GM12891 (cell line): ENCODE results near the gene AMD1.

Experiments
- DNase-seq: peaks from one replicate; pipeline ENCODE4 v3.0.0; 2011; ENCODE audit warnings: low spot score; ENCODE audit not compliant: insufficient read length
- FAIRE-seq: peaks from 2 replicates; lab custom pipeline; 2011; peaks lifted over from hg19 to GRCh38; lab: Jason Lieb, UNC
- PAX5 ChIP-seq: IDR thresholded peaks from 2 replicates; pipeline ENCODE4 v1.6.1; 2011; ENCODE audit warnings: low read length, moderate library complexity, mild to moderate bottlenecking; ENCODE audit not compliant: insufficient read depth, severe bottlenecking
- POLR2A ChIP-seq: IDR thresholded peaks from 2 replicates; pipeline ENCODE4 v1.6.1; 2011; ENCODE audit warnings: low read depth, low read length, control low read depth
- POLR2AphosphoS5 ChIP-seq: IDR thresholded peaks from 2 replicates; pipeline ENCODE4 v1.6.1; 2011; ENCODE audit warnings: low read depth, low read length, control low read depth
- POU2F2 ChIP-seq: IDR thresholded peaks from 2 replicates; pipeline ENCODE4 v1.6.1; 2011; ENCODE audit warnings: low read depth, mild to moderate bottlenecking, control low read depth, low read length, moderate library complexity
- SPI1 ChIP-seq: IDR thresholded peaks from 2 replicates; pipeline ENCODE4 v1.6.1; 2011; ENCODE audit warnings: low read depth, low read length, control low read depth
- TAF1 ChIP-seq: IDR thresholded peaks from 2 replicates; pipeline ENCODE4 v1.6.1; 2011; ENCODE audit warnings: low read depth, low read length, control low read depth

AMD1 gene

DNA sequence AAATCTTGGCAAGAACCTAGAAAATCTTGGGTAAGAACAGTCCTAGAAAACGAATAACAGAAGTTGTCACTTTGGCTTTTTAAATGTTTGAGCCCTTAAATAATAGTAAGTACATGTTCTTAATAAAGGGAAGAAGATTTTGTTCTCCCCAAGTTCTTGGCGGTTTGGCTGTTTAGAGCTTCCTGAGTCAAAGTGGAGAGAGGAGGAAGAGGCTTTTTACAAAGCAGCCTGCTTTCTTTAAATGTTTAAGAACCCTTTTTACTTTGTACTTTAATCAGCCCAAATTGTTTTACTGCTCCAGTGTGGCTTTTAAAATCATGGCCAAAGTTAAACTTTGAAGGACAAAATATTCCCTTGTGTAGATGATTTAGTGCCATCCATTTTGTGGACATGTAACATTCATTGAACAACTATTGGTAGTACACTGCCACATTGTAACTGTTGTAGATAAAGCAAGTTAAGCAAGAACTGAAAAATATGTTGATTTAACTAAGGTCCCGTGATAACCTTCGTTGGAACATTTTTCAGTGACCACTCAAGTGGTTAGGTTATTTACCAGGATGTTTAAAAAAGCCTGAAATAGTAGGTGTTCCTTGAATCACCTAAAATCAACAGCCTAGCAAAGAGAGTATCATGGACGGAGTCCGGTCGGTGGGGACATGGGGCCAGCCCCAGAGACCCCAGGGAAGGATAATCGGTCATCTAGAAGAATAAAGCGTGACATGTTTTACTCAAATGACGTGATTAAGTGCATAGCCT lies 2.4 kb downstream of the AMD1 start:
- DNase-seq (no peak), FAIRE-seq (no peak)
- TF ChIP-seq POU2F2 (no peak), PAX5 (no peak), POLR2AphosphoS5 (no peak), POLR2A (no peak), TAF1 (no peak), SPI1 (no peak)

DNA sequence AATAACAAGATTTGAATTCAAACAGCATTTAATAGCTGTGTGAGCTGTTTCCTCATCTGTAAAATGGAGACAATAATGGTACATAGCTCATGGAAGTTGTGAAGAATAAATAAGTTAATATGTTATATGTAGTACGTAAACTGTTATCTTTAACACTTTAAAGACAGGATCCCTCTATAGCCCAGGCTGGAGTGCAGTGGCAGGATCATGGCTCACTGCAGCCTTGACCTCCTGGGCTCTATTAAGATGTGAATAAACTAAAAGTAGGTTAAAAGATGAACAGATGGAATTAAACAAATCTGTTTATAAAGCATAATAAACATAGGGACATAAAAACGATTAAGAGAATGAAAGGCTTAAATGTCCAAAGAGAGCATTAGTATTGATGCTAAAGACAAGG lies 3.0 kb downstream of the AMD1 start:
- DNase-seq (no peak), FAIRE-seq (no peak)
- no peak for TF ChIP-seq TAF1

DNA sequence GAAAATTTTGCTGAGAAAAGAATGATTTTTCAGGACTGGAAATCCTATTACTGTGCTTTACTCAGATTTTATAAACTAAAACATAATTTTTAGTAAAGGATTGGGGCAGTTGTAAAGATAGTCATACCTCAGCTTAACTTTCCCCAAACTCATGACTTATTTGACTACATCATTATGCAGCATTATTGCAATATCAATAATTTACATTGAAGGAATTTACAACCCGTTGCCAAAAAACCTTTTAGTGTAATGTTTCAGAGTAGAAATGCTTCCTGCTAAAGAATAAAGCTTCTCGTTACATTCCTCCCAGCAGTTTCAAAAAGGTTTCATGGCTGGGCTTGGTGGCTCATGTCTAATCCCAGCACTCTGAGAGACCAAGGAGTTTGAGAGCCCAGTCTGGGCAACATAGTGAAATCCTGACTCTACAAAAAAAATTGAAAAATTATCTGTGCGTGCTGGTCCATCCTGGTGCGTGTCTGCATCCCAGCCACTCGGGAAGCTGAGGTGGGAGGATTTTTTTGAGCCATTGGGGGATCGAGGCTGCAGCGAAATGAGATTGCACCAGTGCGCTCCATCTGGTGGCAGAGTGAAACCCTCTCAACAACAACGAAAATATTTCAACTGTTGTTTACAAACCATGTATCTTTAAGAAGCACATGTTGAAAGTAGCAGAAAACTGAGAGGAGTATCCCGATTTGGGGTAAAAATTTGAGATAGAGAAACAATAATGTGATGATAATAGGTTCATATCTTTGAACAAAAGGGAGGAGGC lies 4.4 kb downstream of the AMD1 start:
- no peak for DNase-seq
- TF ChIP-seq TAF1: no peak
- TF ChIP-seq PAX5: no peak
- TF ChIP-seq POLR2AphosphoS5: no peak
- no peak for TF ChIP-seq SPI1
- TF ChIP-seq POU2F2: no peak
- no peak for TF ChIP-seq POLR2A
- peak; percentile 84 for FAIRE-seq

DNA sequence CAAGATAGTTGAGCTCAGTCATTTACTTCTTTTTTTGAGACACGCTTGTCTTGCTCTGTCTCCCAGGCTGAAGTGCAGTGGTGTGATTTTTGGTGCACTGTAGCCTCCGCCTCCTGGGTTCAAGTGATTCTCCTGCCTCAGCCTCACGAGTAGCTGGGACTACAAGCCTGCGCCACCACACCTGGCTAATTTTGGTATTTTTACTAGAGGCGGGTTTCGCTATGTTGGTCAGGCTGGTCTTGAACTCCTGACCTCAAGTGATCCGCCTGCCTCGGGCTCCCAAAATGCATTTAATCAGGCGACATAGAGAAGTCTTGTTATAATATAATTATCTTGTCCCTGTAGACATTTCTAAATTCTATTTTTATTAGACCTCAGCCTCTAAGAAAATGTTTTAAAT lies 6.1 kb downstream of the AMD1 start:
- no peak for DNase-seq
- no peak for FAIRE-seq
- TF ChIP-seq PAX5: no peak
- no peak for TF ChIP-seq POLR2AphosphoS5
- TF ChIP-seq POLR2A: no peak
- TF ChIP-seq TAF1: no peak
- no peak for TF ChIP-seq SPI1
- no peak for TF ChIP-seq POU2F2

DNA sequence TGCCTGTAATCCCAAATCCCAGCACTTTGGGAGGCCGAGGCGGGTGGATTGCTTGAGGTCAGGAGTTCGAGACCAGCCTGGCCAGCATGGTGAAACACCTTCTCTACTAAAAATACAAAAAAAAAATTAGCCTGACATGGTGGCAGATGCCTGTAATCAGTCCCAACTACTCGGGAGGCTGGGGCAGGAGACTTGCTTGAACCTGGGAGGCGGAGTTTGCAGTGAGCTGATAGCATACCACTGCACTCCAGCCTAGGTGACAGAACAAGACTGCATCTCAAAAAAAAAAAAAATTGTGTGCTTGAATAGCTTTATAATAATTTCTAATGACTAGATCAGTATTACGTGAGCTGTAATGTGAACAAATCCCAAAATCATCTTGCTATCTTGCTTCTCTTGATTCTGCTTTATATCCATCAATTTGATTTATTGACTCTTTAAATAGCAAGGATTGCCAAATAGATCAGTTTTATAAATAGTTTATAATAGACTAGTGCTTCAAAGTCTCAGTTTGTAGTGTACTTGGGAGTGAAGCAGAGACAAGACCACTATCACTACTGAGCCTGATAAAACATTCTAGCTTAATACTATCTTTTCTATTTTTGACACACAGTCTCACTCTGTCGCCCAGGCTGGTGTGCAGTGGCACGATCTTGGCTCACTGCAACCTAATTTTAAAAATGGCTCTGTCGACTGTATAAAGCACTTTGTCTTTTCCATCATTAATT lies 7.1 kb downstream of the AMD1 start:
- TF ChIP-seq TAF1 (no peak), POU2F2 (no peak), PAX5 (no peak), SPI1 (no peak), POLR2AphosphoS5 (no peak), POLR2A (no peak)
- FAIRE-seq (no peak), DNase-seq (no peak)

DNA sequence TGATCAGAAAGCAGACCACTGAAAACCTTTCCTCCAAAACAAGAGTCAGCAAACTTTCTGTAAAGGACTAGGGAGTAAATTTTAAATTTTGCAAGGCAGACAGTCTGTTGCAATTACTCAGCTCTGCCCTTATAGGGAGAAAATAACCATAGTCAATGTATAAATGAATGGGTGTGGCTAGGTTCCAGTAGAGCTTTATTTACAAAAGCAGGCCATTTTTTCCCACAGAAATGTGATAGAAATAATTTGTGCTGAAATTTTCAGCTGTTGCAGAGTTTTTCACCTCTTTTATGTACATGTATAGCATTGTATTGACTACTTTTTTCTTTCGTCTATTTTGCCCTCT lies 7.7 kb downstream of the AMD1 start:
- DNase-seq (no peak), FAIRE-seq (no peak)
- TF ChIP-seq TAF1: no peak
- TF ChIP-seq POU2F2: no peak
- TF ChIP-seq PAX5: no peak
- TF ChIP-seq POLR2AphosphoS5: no peak
- no peak for TF ChIP-seq SPI1
- no peak for TF ChIP-seq POLR2A

DNA sequence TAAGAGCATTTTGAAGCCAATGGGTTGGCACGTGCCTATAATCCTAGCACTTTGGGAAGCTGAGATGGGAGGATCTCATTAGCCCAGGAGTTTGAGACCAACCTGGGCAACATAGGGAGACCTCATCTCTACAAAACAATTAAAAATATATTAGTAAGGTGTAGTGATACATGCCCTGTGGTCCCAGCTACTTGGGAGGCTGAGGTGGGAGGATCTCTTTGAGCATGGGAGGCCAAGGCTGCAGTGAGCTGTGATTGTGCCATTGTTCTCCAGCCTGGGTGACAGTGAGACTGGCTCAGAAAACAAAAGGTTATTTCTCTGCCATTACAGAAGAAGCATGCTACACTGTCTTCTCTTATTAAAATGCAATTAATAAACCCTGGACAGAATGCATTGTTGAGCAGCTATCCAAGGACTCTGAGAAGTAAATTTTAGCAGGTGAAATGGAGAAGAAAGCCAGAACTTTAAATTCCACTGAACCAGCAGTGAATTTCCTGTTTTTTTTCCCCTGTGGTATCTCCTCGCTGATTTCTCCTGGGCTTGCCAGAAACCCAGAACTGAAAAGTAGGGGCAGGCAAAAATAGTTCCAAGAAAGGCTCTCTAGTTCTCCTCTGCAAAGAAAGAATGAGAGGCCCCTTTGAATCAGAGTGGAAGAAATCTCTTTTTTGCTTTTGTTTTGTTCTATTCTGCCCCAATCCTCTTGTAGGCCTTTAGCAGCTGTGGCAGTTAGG lies 8.4 kb downstream of the AMD1 start:
- TF ChIP-seq SPI1 (no peak), POU2F2 (no peak)
- FAIRE-seq: no peak

DNA sequence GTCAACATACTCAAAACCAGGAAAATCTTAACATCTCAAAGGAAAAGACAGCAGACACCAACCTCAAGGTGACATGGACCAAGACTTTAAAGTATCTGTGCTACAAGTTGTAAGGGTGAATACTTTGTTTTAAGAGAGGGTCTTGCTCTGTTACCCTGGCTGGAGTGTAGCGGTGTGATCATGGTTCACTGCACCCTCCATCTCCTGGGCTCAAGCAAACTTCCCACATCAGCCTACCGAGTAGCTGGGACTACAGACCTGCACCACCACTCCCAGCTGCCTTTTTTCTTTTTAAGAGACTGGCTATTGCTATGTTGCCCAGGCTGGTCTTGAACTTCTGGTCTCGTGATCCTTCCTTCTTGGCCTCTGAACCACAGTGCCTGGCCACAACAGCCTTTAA lies 9.7 kb downstream of the AMD1 start:
- TF ChIP-seq POU2F2: no peak
- no peak for TF ChIP-seq TAF1
- no peak for TF ChIP-seq SPI1
- no peak for DNase-seq
- FAIRE-seq: peak; percentile 69

More for the DNA sequence above, 8.4 kb downstream of the AMD1 start:
- DNase-seq: no peak

DNA sequence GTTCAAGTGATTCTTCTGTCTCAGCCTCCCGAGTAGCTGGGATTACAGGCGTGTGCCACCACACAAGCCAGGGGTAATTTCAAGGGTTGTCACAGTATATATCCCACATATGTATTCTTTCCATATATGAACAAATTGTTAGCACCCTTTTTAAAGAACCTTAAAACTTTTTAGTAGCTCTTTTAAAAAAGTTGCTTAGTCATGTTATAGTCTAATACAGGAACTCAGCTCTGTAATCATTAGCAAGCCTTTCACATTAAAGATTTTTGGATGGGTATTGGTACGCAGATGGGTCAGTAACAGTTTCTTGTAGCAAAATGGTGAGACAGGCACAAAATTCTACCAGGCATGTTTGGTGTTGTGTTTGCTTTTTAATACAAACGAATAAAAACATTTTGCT lies 10.9 kb downstream of the AMD1 start:
- TF ChIP-seq POU2F2 (no peak), PAX5 (no peak)
- FAIRE-seq (no peak), DNase-seq (no peak)
